DOHH2 (cell line): ENCODE results near the gene ARHGAP4.

Source experiments
- H3F3A ChIP-seq: fragments of 200-600 bp; sonication (generic), shearing (Covaris generic); 2 replicates; pipeline ENCODE4 v1.6.0; 2016; ENCODE audit warnings: antibody characterized with exemption, mild to moderate bottlenecking; ENCODE audit not compliant: control insufficient read depth, insufficient read depth
- H3K27ac ChIP-seq: fragments of 200-600 bp; sonication (generic); 2 replicates; pipeline ENCODE4 v1.5.1; 2014; ENCODE audit warnings: low read depth, mild to moderate bottlenecking, low read length, moderate library complexity
- H3K27me3 ChIP-seq: fragments of 200-600 bp; sonication (generic); 2 replicates; pipeline ENCODE4 v1.6.1; 2014; ENCODE audit warnings: mild to moderate bottlenecking, low read length, mixed read lengths; ENCODE audit not compliant: control insufficient read depth
- H3K36me3 ChIP-seq: fragments of 200-600 bp; sonication (generic); 2 replicates; pipeline ENCODE4 v1.6.1; 2014; ENCODE audit warnings: mild to moderate bottlenecking, low read length, moderate library complexity, mixed read lengths; ENCODE audit not compliant: control insufficient read depth
- H3K4me1 ChIP-seq: fragments of 200-600 bp; sonication (generic); 2 replicates; pipeline ENCODE4 v1.6.1; 2014; ENCODE audit warnings: mild to moderate bottlenecking, low read length, mixed read lengths; ENCODE audit not compliant: control insufficient read depth
- H3K4me2 ChIP-seq: fragments of 200-600 bp; sonication (generic); 2 replicates; pipeline ENCODE4 v1.6.0; 2014; ENCODE audit warnings: mild to moderate bottlenecking, low read length, moderate library complexity
- H3K4me3 ChIP-seq: fragments of 200-600 bp; sonication (generic); 2 replicates; pipeline ENCODE4 v1.5.1; 2014; ENCODE audit warnings: mild to moderate bottlenecking, low read length, mixed read lengths
- H3K79me2 ChIP-seq: fragments of 200-600 bp; sonication (generic); 2 replicates; pipeline ENCODE4 v1.6.1; 2014; ENCODE audit warnings: mild to moderate bottlenecking, low read length, mixed read lengths; ENCODE audit not compliant: control insufficient read depth
- H3K9me2 ChIP-seq: fragments of 200-600 bp; sonication (generic); replicated peaks from 2 replicates; pipeline ENCODE4 v1.6.1; 2014; ENCODE audit warnings: mild to moderate bottlenecking, low read length, mixed read lengths; ENCODE audit not compliant: control insufficient read depth
- H3K9me3 ChIP-seq: fragments of 200-600 bp; sonication (generic); 2 replicates; pipeline ENCODE4 v1.6.1; 2014; ENCODE audit warnings: antibody characterized with exemption, low read length, mixed read lengths; ENCODE audit not compliant: control insufficient read depth, insufficient read depth
- H4K20me1 ChIP-seq: fragments of 200-600 bp; sonication (generic); 2 replicates; pipeline ENCODE4 v1.6.0; 2014; ENCODE audit warnings: low read depth, mild to moderate bottlenecking, antibody characterized with exemption, low read length, moderate library complexity; ENCODE audit not compliant: control insufficient read depth, insufficient read depth
- CTCF ChIP-seq: fragments of 200-600 bp; sonication (generic); IDR thresholded peaks from one replicate; pipeline ENCODE4 v1.5.1; 2014; ENCODE audit warnings: antibody characterized with exemption, mild to moderate bottlenecking, low read depth, low read length; ENCODE audit not compliant: poor library complexity, severe bottlenecking
- EZH2phosphoT487 ChIP-seq: fragments of 200-600 bp; sonication (generic); IDR thresholded peaks from 2 replicates; pipeline ENCODE4 v1.6.1; 2017; ENCODE audit warnings: borderline replicate concordance, mild to moderate bottlenecking, antibody characterized with exemption, low read length, moderate library complexity, mixed read lengths

Gene ARHGAP4

DNA sequence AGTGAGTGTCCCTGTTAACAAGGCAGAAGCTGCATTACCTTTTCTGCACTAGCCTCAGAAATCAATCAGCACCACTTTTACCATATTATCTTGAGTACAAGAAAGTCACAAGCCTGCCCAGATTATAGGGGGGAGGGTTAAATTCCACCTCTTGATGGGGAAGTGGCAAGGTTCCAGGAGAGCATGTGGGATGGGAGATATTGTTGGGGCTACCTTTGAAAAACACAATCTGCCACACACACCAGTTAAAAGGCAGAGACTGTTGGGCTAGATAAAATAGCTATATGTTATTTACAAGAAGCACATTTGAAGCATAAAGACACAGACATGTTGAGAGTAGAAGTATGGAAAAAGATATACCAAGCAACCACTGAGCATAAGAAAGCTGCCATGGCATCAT is 28.2 kb downstream of the ARHGAP4 start:
- H3K4me1 ChIP-seq, result peaks cover 43% of the 10 kb centered on the region
- H3K27ac ChIP-seq, result no peak overlapping the region
- no peaks in the 10 kb centered on the region for H3K9me3 ChIP-seq
- no peaks in the 10 kb centered on the region for H3K9me2 ChIP-seq
- H3K79me2 ChIP-seq, result no peaks in the 10 kb centered on the region
- H3K27me3 ChIP-seq, result no peaks in the 10 kb centered on the region
- H3K36me3 ChIP-seq, result no peaks in the 10 kb centered on the region
- no peak for TF ChIP-seq EZH2phosphoT487
- no peak for TF ChIP-seq CTCF
- H4K20me1 ChIP-seq, result no peaks in the 10 kb centered on the region
- no peak overlapping the region for H3K4me2 ChIP-seq
- no peak overlapping the region for H3K4me3 ChIP-seq
- no peaks in the 10 kb centered on the region for H3F3A ChIP-seq

DNA sequence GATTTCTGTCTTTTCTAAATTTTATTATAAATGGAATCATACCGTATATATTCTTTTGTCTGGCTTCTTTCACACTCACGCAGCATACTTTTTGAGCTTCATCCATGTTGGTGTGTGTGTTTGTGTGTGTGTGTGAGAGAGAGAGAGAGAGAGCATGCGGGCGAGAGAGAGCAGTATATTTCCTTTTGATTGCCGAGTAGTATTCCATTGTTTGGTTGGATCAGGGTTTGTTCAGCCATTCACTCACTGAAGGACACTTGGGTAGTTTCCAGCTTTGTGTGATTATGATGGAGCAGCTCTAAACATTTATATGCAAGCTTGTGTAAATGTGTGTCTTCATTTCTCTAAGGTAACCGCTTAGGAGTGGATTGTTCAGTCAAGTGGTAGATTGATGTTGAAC is 36.9 kb downstream of the ARHGAP4 start:
- Histone ChIP-seq H3F3A (no peaks in the 10 kb centered on the region), H3K4me1 (peaks cover 23% of the 10 kb centered on the region), H3K4me3 (no peak overlapping the region), H3K9me2 (no peaks in the 10 kb centered on the region), H3K27me3 (peaks cover 42% of the 10 kb centered on the region), H3K27ac (no peak overlapping the region), H4K20me1 (no peaks in the 10 kb centered on the region), H3K79me2 (no peaks in the 10 kb centered on the region), H3K4me2 (no peak overlapping the region), H3K36me3 (no peaks in the 10 kb centered on the region), H3K9me3 (no peaks in the 10 kb centered on the region)
- TF ChIP-seq CTCF (no peak), EZH2phosphoT487 (no peak)

DNA sequence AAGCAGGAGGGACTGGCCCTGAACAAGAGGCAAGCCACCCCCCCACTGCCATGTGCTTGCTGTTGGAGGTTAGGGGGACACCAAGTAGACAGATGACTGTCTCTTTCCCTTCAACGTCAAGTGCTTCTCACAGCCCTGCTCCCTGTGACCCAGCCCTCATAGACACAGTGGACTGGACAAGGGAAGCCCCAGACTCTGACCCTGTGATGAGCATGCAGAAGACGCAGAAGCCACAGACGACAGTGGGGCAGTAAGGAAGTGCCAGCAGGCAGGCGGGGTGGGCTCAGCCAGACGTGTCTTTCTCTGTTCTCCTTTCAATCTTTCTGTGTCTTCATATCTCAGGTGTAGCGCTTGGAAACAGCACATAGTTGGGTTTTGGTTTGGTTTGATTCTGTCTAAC is 37.7 kb downstream of the ARHGAP4 start:
- Histone ChIP-seq H3F3A (no peaks in the 10 kb centered on the region), H3K9me2 (no peaks in the 10 kb centered on the region), H3K27me3 (peaks cover 44% of the 10 kb centered on the region), H3K9me3 (no peaks in the 10 kb centered on the region), H3K4me1 (peaks cover 23% of the 10 kb centered on the region), H3K36me3 (no peaks in the 10 kb centered on the region), H3K4me3 (no peak overlapping the region), H3K27ac (no peak overlapping the region), H4K20me1 (no peaks in the 10 kb centered on the region), H3K4me2 (0 out of 2 replicates have a peak overlapping the region, but pooled peaks have one; percentile 16), H3K79me2 (no peaks in the 10 kb centered on the region)
- no peak for TF ChIP-seq EZH2phosphoT487
- TF ChIP-seq CTCF, result no peak

- peaks cover 42% of the 10 kb centered on the region for H3K27me3 ChIP-seq
- no peaks in the 10 kb centered on the region for H3K9me3 ChIP-seq
- H3K4me1 ChIP-seq, result peaks cover 22% of the 10 kb centered on the region
- H3F3A ChIP-seq, result no peaks in the 10 kb centered on the region
- no peak overlapping the region for H3K27ac ChIP-seq
- H3K79me2 ChIP-seq, result no peaks in the 10 kb centered on the region
- H3K9me2 ChIP-seq, result no peaks in the 10 kb centered on the region
- H3K36me3 ChIP-seq, result no peaks in the 10 kb centered on the region
- TF ChIP-seq CTCF (no peak), EZH2phosphoT487 (no peak)
- no peak overlapping the region for H3K4me2 ChIP-seq
- H4K20me1 ChIP-seq, result no peaks in the 10 kb centered on the region
- no peak overlapping the region for H3K4me3 ChIP-seq
Measured at GRCh38 chrX:153887385-153887784, 38.7 kb downstream of the ARHGAP4 start.
